SK-N-SH (cell line): ENCODE results near the gene ZNF689. TPM values are rescaled to one million over a fixed set of nuclear protein-coding genes. Genes with fewer than 3 reads are reported as not detected.

ENCODE experiments used
- CTCF ChIA-PET: fragments of 300-600, 350-600 bp; formaldehyde crosslinking; extraction: SDS; loops from one replicate; lab custom pipeline; 2021; lab: Yijun Ruan, JAX
- POLR2A ChIA-PET: fragments of 350-600 bp; sonication (Branson Sonifier 250); formaldehyde crosslinking; extraction: SDS; loops from one replicate; lab custom pipeline; 2020; ENCODE audit warnings: antibody characterized with exemption, inconsistent platforms; lab: Yijun Ruan, JAX
- DNase-seq: peaks from one replicate; pipeline ENCODE4 v3.0.0; 2012
- H2AFZ ChIP-seq: fragments of 200-600 bp; sonication (generic); 2 replicates; pipeline ENCODE4 v1.8.1; 2016; ENCODE audit warnings: antibody characterized with exemption, mild to moderate bottlenecking, low read depth
- H3F3A ChIP-seq: fragments of 200-600 bp; sonication (generic); replicated peaks from 2 replicates; pipeline ENCODE3; 2016; ENCODE audit warnings: antibody characterized with exemption, mild to moderate bottlenecking; ENCODE audit not compliant: insufficient read depth
- H3K27ac ChIP-seq, 2 experiments: fragments of 200-500 bp in 1 of 2; fragments of 200-600 bp in 1 of 2; sonication (Bioruptor generic) in 1 of 2; sonication (generic), shearing (Covaris generic) in 1 of 2; 2 replicates each; pipeline versions ENCODE4 v1.5.1 to v1.6.1; 2014 to 2016; ENCODE audit warnings: low read depth in 2 of 2, inconsistent platforms in 1 of 2, low read length in 1 of 2, mild to moderate bottlenecking in 1 of 2, mixed read lengths in 1 of 2
- H3K27me3 ChIP-seq: fragments of 200-600 bp; sonication (generic), shearing (Covaris generic); 2 replicates; pipeline ENCODE4 v1.6.1; 2016; ENCODE audit warnings: mixed run types; ENCODE audit not compliant: insufficient read depth
- H3K36me3 ChIP-seq, 2 experiments: fragments of 200-500 bp in 1 of 2; fragments of 200-600 bp in 1 of 2; sonication (Bioruptor generic) in 1 of 2; sonication (generic) in 1 of 2; replicated peaks in 1 of 2; 2 replicates each; pipeline versions ENCODE3 to v1.5.1; 2014 to 2016; ENCODE audit warnings: low read length in 1 of 2, mild to moderate bottlenecking in 1 of 2; ENCODE audit not compliant: insufficient read depth in 2 of 2, control insufficient read depth in 1 of 2
- H3K4me1 ChIP-seq, 2 experiments: fragments of 200-500 bp in 1 of 2; fragments of 200-600 bp in 1 of 2; sonication (Bioruptor generic) in 1 of 2; sonication (generic), shearing (Covaris generic) in 1 of 2; 2 replicates each; pipeline versions ENCODE4 v1.5.1 to v1.6.1; 2014 to 2016; ENCODE audit warnings: low read depth in 1 of 2, low read length in 1 of 2, mixed run types in 1 of 2; ENCODE audit not compliant: insufficient read depth in 2 of 2, control insufficient read depth in 1 of 2
- H3K4me2 ChIP-seq: fragments of 200-600 bp; sonication (generic), shearing (Covaris generic); 2 replicates; pipeline ENCODE4 v1.6.1; 2017; ENCODE audit warnings: mixed run types
- H3K4me3 ChIP-seq, 2 experiments: fragments of 200-500 bp in 1 of 2; fragments of 200-600 bp in 1 of 2; sonication (Bioruptor generic) in 1 of 2; sonication (generic), shearing (Covaris generic) in 1 of 2; 2 replicates each; pipeline versions ENCODE4 v1.5.1 to v1.8.1; 2014 to 2016; ENCODE audit warnings: low read depth in 2 of 2, inconsistent platforms in 1 of 2, low read length in 1 of 2, mild to moderate bottlenecking in 1 of 2, mixed read lengths in 1 of 2, moderate library complexity in 1 of 2
- H3K79me2 ChIP-seq: fragments of 200-600 bp; sonication (generic); 2 replicates; pipeline ENCODE4 v1.8.1; 2017; ENCODE audit warnings: mild to moderate bottlenecking; ENCODE audit not compliant: insufficient read depth
- H3K9ac ChIP-seq: fragments of 200-600 bp; sonication (generic); 2 replicates; pipeline ENCODE4 v1.6.1; 2017; ENCODE audit warnings: mixed run types
- H3K9me2 ChIP-seq: fragments of 200-600 bp; sonication (generic); 2 replicates; pipeline ENCODE4 v1.6.1; 2017; ENCODE audit warnings: mixed run types
- H3K9me3 ChIP-seq: fragments of 200-600 bp; sonication (generic); 2 replicates; pipeline ENCODE4 v1.6.1; 2017; ENCODE audit warnings: mixed run types, mild to moderate bottlenecking, moderate library complexity
- H4K20me1 ChIP-seq: fragments of 200-600 bp; sonication (generic); 2 replicates; pipeline ENCODE4 v1.6.1; 2017; ENCODE audit warnings: mild to moderate bottlenecking, mixed run types; ENCODE audit not compliant: insufficient read depth
- ELF1 ChIP-seq: IDR thresholded peaks from 2 replicates; pipeline ENCODE4 v1.4.0; 2012
- EP300 ChIP-seq, 2 experiments: IDR thresholded peaks; 2 replicates each; pipeline versions ENCODE4 v1.4.0 to v1.6.1; 2012; ENCODE audit warnings: borderline replicate concordance in 1 of 2, low read depth in 1 of 2, low read length in 1 of 2
- FOSL2 ChIP-seq: IDR thresholded peaks from 2 replicates; pipeline ENCODE4 v1.4.0; 2012; ENCODE audit warnings: low read depth, mild to moderate bottlenecking, moderate library complexity, borderline replicate concordance
- GATA2 ChIP-seq: sonication (generic); formaldehyde crosslinking; IDR thresholded peaks from 2 replicates; pipeline ENCODE4 v1.5.0; 2020; ENCODE audit warnings: mild to moderate bottlenecking, missing genetic modification reagents
- MAX ChIP-seq: IDR thresholded peaks from 2 replicates; pipeline ENCODE4 v1.4.0; 2012; ENCODE audit warnings: low read depth
- NFIC ChIP-seq: IDR thresholded peaks from 2 replicates; pipeline ENCODE4 v1.4.0; 2012; ENCODE audit warnings: borderline replicate concordance
- POLR2AphosphoS5 ChIP-seq: IDR thresholded peaks from 2 replicates; pipeline ENCODE4 v1.6.1; 2012; ENCODE audit warnings: low read depth, low read length
- REST ChIP-seq: IDR thresholded peaks from 2 replicates; pipeline ENCODE4 v1.6.1; 2012; ENCODE audit warnings: mild to moderate bottlenecking, low read depth, low read length, moderate library complexity
- RXRA ChIP-seq: IDR thresholded peaks from 2 replicates; pipeline ENCODE4 v1.4.0; 2012; ENCODE audit warnings: low read depth, mild to moderate bottlenecking, borderline replicate concordance
- SMC3 ChIP-seq: IDR thresholded peaks from 2 replicates; pipeline ENCODE4 v1.6.1; 2012; ENCODE audit warnings: low read depth, low read length, improper control_type of control experiment
- TAF1 ChIP-seq: IDR thresholded peaks from 2 replicates; pipeline ENCODE4 v1.6.1; 2012; ENCODE audit warnings: low read depth, mild to moderate bottlenecking, low read length, moderate library complexity, borderline replicate concordance
- USF2 ChIP-seq: fragments of 150-350 bp; IDR thresholded peaks from 2 replicates; pipeline ENCODE4 v1.6.1; 2017; ENCODE audit warnings: antibody characterized with exemption, low read length, low read depth, borderline replicate concordance
- YY1 ChIP-seq: IDR thresholded peaks from 2 replicates; pipeline ENCODE4 v1.4.0; 2012; ENCODE audit warnings: low read depth, mild to moderate bottlenecking
- ZBTB33 ChIP-seq: IDR thresholded peaks from 2 replicates; pipeline ENCODE4 v1.4.0; 2012; ENCODE audit warnings: low read depth, borderline replicate concordance
- WGBS: methylation state at CpG from one replicate; pipeline ENCODE4 v1.1.6; 2017; ENCODE audit warnings: low lambda C conversion rate; 5-methylcytosine and 5-hydroxymethylcytosine counted together
- polyA plus RNA-seq, 3 experiments: library from polyadenylated mRNA; depleted of rRNA; stranded (reverse); fragments of >200 nt; gene quantifications; 2 replicates each; pipeline ENCODE4 v1.2.3, GENCODE V29; 2012

The ZNF689 gene
- polyA plus RNA-seq, 1 of the 3 experiments (the other 2 are of a cell fraction), result 2.9 TPM

- no peak overlapping the region for H3K4me2 ChIP-seq
- peaks cover 26% of the 10 kb centered on the region for H3K79me2 ChIP-seq
- peaks cover 0 to 21% of the 10 kb centered on the region in 2 experiments for H3K36me3 ChIP-seq
- H3K4me1 ChIP-seq, result peaks cover 0 to 6% of the 10 kb centered on the region in 2 experiments; a peak in 1 of 4 replicates
- no peak overlapping the region for H3K9ac ChIP-seq
- H2AFZ ChIP-seq, result no peak overlapping the region
- H3K27me3 ChIP-seq, result no peaks in the 10 kb centered on the region
- TF ChIP-seq SMC3 (no peak), RXRA (no peak), NFIC (no peak), GATA2 (CRISPR knock-in tag) (no peak), FOSL2 (no peak), ZBTB33 (no peak), ELF1 (no peak), TAF1 (no peak), YY1 (no peak), POLR2AphosphoS5 (no peak), REST (no peak), MAX (no peak), USF2 (no peak), EP300 (IDR thresholded peaks at IDR 0.05; ENCODE audit: borderline replicate concordance in 1 of 2, low read depth in 1 of 2, low read length in 1 of 2) (no peak)
- no peak for DNase-seq
- ChIA-PET POLR2A (interaction anchor here (0.6 kb wide), 1 partner anchor 14 kb away, joined by 3 read pairs; no protein-coding TSS in a partner anchor), CTCF (interaction anchor here (4.1 kb wide), 1 partner anchor 18 kb away, joined by 16 read pairs; no protein-coding TSS in a partner anchor)
- H3K27ac ChIP-seq, result no peak overlapping the region
- H3F3A ChIP-seq, result peaks cover 4% of the 10 kb centered on the region
- H3K9me3 ChIP-seq, result no peaks in the 10 kb centered on the region
- H3K9me2 ChIP-seq, result no peaks in the 10 kb centered on the region
- WGBS, result 94% methylated on average over 12 of the region's 18 CpGs
- H4K20me1 ChIP-seq, result no peaks in the 10 kb centered on the region
- no peak overlapping the region for H3K4me3 ChIP-seq
Observed at GRCh38 chr16:30554557-30555314, 55.5 kb downstream of the ZNF689 start.
